22Rv1 (cell line): ENCODE data around the gene LUZP4.
"Not testable (repeated sequence)": the region's sequence is repeated elsewhere in the genome, so short reads cannot be mapped to it uniquely, and the experiment has no call there.

ENCODE experiments used
- H3K27ac ChIP-seq: fragments of 450-650 bp; 2 replicates; pipeline ENCODE4 v1.5.1; 2017
- ZFX ChIP-seq: fragments of 450-650 bp; IDR thresholded peaks from 2 replicates; pipeline ENCODE4 v1.6.1; 2017; ENCODE audit warnings: antibody characterized with exemption, borderline replicate concordance
- TF ChIP-seq, protein P1 (sequence below): fragments of 450-650 bp; IDR thresholded peaks from 2 replicates; pipeline ENCODE4 v1.5.1; 2017; ENCODE audit warnings: mild to moderate bottlenecking

Gene LUZP4

DNA sequence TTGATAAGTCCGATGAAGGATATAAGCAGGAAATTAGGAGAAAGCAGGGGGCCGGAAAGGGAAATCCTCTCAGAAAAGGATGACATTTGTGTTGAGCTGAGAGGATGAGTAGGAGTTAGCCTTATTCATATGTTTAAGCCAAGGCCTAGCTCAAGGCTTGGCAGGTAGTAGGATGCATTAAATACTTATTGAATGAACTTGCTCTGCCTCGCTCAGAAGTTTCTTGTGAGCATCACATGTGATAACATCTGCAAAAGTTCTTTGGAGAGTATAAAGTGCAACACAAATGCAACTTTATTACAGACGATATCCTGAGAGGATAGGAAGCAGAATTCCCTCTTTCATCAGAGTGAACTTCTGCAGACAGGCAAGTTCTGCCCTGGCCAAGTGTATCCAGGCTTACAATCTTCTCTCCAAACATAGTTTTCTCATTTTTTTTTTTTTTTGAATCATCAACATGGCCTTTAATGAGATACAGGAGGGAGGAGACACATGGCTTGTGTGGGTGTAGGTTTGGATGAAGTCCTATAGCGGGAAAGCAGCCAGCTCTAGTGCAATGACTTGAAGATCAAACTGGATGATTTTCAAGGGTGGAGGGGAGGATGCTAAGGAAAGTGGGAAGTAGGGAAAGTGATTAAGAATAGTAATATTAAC lies 48.1 kb downstream of the LUZP4 start:
- no peak overlapping the region for H3K27ac ChIP-seq
- TF ChIP-seq, protein P1, sequence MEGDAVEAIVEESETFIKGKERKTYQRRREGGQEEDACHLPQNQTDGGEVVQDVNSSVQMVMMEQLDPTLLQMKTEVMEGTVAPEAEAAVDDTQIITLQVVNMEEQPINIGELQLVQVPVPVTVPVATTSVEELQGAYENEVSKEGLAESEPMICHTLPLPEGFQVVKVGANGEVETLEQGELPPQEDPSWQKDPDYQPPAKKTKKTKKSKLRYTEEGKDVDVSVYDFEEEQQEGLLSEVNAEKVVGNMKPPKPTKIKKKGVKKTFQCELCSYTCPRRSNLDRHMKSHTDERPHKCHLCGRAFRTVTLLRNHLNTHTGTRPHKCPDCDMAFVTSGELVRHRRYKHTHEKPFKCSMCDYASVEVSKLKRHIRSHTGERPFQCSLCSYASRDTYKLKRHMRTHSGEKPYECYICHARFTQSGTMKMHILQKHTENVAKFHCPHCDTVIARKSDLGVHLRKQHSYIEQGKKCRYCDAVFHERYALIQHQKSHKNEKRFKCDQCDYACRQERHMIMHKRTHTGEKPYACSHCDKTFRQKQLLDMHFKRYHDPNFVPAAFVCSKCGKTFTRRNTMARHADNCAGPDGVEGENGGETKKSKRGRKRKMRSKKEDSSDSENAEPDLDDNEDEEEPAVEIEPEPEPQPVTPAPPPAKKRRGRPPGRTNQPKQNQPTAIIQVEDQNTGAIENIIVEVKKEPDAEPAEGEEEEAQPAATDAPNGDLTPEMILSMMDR: no peak
- no peak for TF ChIP-seq ZFX

DNA sequence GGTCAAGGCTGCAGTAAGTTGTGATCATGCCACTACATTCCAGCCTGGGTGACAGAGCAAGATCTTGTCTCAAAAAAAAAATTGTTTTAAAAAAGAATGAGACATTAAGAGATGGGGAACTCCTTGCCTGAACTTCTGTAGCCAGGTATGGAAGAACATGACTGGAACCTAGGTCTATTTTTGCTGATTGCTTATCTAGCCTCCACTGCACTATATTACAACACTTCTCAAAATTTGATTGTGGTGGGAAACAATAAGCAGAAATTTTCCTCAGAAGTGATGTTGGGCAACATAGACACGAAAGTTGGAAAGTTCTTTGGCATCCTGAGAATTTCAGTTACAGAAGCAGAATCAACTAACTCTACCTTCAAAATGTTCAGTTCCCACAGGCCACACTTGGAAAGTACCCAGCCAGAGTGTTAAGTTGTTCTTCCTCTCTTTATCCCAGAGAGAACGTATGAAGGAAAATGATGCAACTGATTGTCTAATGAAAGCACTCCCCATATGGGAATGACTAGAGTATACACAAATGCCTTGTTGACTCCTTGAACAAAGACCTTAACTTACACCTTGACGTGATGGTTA lies 50.0 kb downstream of the LUZP4 start:
- H3K27ac ChIP-seq: no peak overlapping the region
- TF ChIP-seq ZFX: no peak
- TF ChIP-seq, protein P1: no peak

DNA sequence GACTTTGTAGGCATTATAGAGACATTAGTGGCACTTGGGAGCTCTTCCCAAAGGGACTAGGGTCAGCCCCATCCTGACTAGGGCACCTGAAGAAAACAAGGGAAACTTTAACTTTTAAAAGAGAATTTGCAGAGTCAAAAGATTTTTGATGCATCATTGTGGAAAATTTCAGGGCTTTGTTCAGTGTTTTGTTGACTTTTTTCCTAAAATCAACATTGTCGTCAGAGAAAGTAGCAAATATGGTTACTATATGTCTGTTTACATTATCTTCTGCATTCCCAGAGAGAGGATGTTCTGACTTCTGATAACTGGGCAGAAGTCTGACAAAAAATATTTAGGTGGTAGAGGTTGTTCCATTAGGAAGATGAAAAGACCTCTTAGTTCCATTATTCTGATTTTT lies 51.9 kb downstream of the LUZP4 start:
- no peak overlapping the region for H3K27ac ChIP-seq
- TF ChIP-seq ZFX: no peak
- TF ChIP-seq, protein P1: no peak

DNA sequence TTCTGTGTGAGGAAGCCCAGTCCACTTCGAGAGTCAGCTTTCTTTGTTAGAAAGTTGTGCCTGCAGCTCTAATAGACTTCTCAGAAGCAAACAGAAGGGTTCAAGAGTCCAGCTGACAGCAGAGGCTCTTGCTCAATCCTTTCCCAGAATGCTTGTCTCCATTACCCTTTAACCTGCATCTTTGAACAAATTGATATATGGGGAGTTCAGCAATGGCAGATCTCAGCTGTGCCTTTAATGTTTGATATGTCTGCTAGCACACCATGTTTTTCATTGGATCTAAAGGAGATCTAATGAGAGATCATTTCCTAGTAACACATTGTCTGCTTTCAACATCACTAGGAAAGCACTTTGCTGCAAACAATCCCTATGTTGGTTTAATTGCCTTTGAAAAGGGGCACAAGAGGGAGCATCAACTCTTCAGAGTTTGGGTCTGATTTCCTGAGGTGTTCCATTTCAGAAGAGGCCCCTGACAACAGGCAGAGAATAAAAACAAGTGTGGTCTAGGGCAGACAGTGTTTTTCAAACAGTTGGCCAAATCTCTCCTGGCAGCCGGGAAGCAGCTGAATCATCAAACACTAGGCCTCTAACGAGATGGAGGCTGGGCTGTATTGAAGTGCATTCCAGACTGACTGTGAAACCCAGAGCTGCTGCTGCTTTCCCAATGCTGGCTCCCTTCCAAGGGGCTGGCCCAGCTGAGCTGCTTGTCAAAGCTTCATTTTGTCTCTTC lies 55.5 kb downstream of the LUZP4 start:
- no peak for TF ChIP-seq ZFX
- TF ChIP-seq, protein P1: no peak
- H3K27ac ChIP-seq: no peak overlapping the region

DNA sequence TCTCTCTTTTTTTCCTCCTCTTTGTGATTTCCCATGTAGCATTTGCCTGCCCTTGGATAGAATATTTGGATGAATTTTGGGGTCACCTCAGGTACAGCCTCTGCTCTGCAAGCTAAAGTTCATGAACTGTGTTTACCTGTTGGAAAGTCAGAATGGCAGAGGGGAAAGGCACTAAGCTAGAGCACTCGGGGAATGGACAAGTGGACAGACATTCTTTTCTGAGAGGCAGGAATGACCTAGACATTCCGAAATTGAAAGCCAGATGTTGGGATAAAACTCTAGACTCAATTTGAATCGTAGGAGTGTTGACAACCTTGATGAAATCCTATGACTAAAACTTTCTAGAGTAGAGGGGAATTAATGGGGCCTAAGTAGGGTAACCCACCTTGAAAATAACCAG lies 56.1 kb downstream of the LUZP4 start:
- H3K27ac ChIP-seq: no peak overlapping the region
- TF ChIP-seq, protein P1: no peak
- no peak for TF ChIP-seq ZFX

DNA sequence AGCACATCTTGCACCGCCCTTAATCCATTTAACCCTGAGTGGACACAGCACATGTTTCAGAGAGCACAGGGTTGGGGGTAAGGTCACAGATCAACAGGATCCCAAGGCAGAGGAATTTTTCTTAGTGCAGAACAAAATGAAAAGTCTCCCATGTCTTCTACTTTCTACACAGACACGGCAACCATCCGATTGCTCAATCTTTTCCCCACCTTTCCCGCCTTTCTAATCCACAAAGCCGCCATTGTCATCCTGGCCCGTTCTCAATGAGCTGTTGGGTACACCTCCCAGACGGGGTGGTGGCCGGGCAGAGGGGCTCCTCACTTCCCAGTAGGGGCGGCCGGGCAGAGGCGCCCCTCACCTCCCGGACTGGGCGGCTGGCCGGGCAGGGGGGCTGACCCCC lies 57.2 kb downstream of the LUZP4 start:
- H3K27ac ChIP-seq: not testable (repeated sequence)

DNA sequence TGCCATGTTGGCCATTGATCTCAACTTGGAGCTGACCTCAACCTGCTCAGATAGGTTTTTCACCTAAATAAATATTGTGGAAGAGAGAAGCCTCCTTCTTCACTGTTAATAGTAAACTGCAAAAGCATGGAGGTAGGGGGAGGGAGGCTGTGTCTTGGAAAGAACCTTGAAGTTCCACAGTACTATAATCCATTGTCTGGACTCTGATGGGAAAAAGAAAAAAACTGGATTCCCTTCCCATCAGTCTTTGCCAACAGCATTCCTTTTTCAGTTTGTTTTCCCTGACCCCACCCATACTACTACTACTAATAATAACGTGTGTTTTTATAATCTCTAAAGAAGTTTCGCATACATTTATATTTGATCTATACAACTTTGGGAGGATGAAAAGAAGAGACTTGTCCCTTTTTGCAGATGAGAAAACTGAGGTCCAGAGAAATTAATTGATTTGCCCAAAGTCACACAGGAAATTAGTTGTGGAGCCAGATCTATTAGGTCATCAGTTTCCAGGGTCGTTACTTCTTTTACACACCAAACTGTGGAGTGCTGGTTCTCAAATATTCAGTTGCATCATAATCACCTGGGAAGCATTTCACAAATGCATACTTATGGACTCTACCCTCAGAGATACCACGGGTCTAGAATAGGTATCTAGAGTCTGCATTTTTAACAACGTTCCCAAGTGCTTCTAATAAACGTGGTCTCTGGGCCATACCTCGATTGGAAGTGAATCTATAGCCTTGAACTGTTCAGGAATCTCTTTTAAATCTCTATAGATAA lies 59.1 kb downstream of the LUZP4 start:
- no peak for TF ChIP-seq ZFX
- TF ChIP-seq, protein P1: no peak
- H3K27ac ChIP-seq: no peak overlapping the region
